Right lobe of liver (tissue), 6 donors: ENCODE data around the gene SULT1C4. TPM values are rescaled to one million over a fixed set of nuclear protein-coding genes. Genes with fewer than 3 reads are reported as not detected.

Experiments used
- ATAC-seq, 4 donors: fragments of 200-7000 bp; cut with Tn5 transposase; one replicate each; pipeline ENCODE4 v1.9.1; 2020; ENCODE audit warnings: mild to moderate bottlenecking in 4 of 4, moderate library complexity in 4 of 4
- DNase-seq, 3 donors: peaks; one replicate each; pipeline ENCODE4 v3.0.0-alpha.2; 2020
- H3K27ac ChIP-seq, 3 donors: fragments of 200-600 bp; one replicate each; pipeline ENCODE4 v1.8.0; 2022
- H3K27me3 ChIP-seq, 2 donors: fragments of 200-600 bp; one replicate each; pipeline ENCODE4 v1.8.0; 2022
- H3K36me3 ChIP-seq, 4 donors: fragments of 200-600 bp; sonication (generic) in 1 of 4; one replicate each; pipeline versions ENCODE4 v1.5.1 to v1.8.0; 2017 to 2022; ENCODE audit warnings: control low read depth in 1 of 4
- H3K4me1 ChIP-seq, 4 donors: fragments of 200-600 bp; sonication (generic) in 1 of 4; one replicate each; pipeline versions ENCODE4 v1.5.1 to v1.8.0; 2017 to 2022; ENCODE audit warnings: control low read depth in 1 of 4
- H3K4me3 ChIP-seq, 3 donors: fragments of 200-600 bp; one replicate each; pipeline ENCODE4 v1.8.0; 2022
- H3K9me3 ChIP-seq, 4 donors: fragments of 200-600 bp; sonication (generic) in 1 of 4; one replicate each; pipeline versions ENCODE4 v1.5.1 to v1.8.0; 2017 to 2022; ENCODE audit warnings: control low read depth in 1 of 4
- POLR2A ChIP-seq: fragments of 450-650 bp; IDR thresholded peaks from one replicate; pipeline ENCODE4 v1.6.1; 2017; ENCODE audit warnings: antibody characterized with exemption, mild to moderate bottlenecking
- WGBS: methylation state at CpG from one replicate; pipeline ENCODE4 v1.1.6; 2018; ENCODE audit warnings: low coverage, low lambda C conversion rate; ENCODE audit not compliant: insufficient coverage; ENCODE audit errors: missing lambda C conversion rate; 5-methylcytosine and 5-hydroxymethylcytosine counted together
- intact Hi-C, 2 donors: fragments of 100-400 bp; cut with DNase I; formaldehyde crosslinking; loops; one replicate each; pipeline versions ENCODE4 v1.11.2 to v1.14.1; 2022
- total RNA-seq, 6 experiments: library from RNA; depleted of rRNA in 2 of 6; stranded (reverse); fragments of >200 nt in 2 of 6; fragmentation: NEBNext Ultra II Directional in 3 of 6; extraction: Animal tissue kit (Norgen Biotek cat#: 25700) in 3 of 6; gene quantifications; one replicate each; pipeline versions ENCODE4 v1.1.0 to v1.2.4, GENCODE V29; 2016 to 2023
- TF ChIP-seq, protein P1 (sequence below), 4 donors: fragments of 200-600 bp in 3 of 4; fragments of 450-650 bp in 1 of 4; IDR thresholded peaks; one replicate each; pipeline versions ENCODE4 v1.5.1 to v1.8.0; 2016 to 2022; ENCODE audit warnings: antibody characterized with exemption in 4 of 4, mild to moderate bottlenecking in 2 of 4
- donor health status: DM: no; HTN: yes; CAD: no.
- donor health status: DM: no; HTN: no; CAD: no.
- donor health status: DM: no; HTN: no; CAD: no.
- donor health status: DM: no; HTN: yes; CAD: no.
- donor health status: DM: no; HTN: yes; CAD: no.

The SULT1C4 gene
- total RNA-seq, 6 experiments from 2014 or later: 0.92 to 2.7 (median 1.4) TPM

- no peaks in the 10 kb centered on the region for H3K27me3 ChIP-seq
- H3K36me3 ChIP-seq: no peaks in the 10 kb centered on the region
- no peaks in the 10 kb centered on the region for H3K4me1 ChIP-seq
- DNase-seq (no peak), ATAC-seq (no peak)
- no peak overlapping the region for H3K27ac ChIP-seq
- no peaks in the 10 kb centered on the region for H3K9me3 ChIP-seq
- TF ChIP-seq, protein P1, sequence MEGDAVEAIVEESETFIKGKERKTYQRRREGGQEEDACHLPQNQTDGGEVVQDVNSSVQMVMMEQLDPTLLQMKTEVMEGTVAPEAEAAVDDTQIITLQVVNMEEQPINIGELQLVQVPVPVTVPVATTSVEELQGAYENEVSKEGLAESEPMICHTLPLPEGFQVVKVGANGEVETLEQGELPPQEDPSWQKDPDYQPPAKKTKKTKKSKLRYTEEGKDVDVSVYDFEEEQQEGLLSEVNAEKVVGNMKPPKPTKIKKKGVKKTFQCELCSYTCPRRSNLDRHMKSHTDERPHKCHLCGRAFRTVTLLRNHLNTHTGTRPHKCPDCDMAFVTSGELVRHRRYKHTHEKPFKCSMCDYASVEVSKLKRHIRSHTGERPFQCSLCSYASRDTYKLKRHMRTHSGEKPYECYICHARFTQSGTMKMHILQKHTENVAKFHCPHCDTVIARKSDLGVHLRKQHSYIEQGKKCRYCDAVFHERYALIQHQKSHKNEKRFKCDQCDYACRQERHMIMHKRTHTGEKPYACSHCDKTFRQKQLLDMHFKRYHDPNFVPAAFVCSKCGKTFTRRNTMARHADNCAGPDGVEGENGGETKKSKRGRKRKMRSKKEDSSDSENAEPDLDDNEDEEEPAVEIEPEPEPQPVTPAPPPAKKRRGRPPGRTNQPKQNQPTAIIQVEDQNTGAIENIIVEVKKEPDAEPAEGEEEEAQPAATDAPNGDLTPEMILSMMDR (IDR thresholded peaks at IDR 0.05): no peak
- TF ChIP-seq POLR2A: no peak
- H3K4me3 ChIP-seq: no peak overlapping the region
- intact Hi-C loops: loop anchor here in 1 of 2 donors (5.0 kb wide), 1 partner anchor 235 kb away; no protein-coding TSS in a partner anchor
- WGBS: 53% methylated on average over 3 of the region's 3 CpGs
Measured at GRCh38 chr2:108346827-108347226, 30.9 kb upstream of the SULT1C4 start.

- Histone ChIP-seq H3K4me1 (no peaks in the 10 kb centered on the region), H3K36me3 (no peaks in the 10 kb centered on the region), H3K4me3 (no peak overlapping the region), H3K27ac (no peak overlapping the region), H3K9me3 (no peaks in the 10 kb centered on the region), H3K27me3 (no peaks in the 10 kb centered on the region)
- intact Hi-C loops: loop anchor here in 1 of 2 donors (5.0 kb wide), 1 partner anchor 235 kb away; no protein-coding TSS in a partner anchor
- ATAC-seq: no peak
- WGBS: 90% methylated on average over 3 of the region's 3 CpGs
- TF ChIP-seq, protein P1 (IDR thresholded peaks at IDR 0.05): no peak
- TF ChIP-seq POLR2A: no peak
- no peak for DNase-seq
Measured at GRCh38 chr2:108347786-108348185, 30.0 kb upstream of the SULT1C4 start.

GRCh38 chr2:108348816-108349570 is 28.8 kb upstream of the SULT1C4 start:
- TF ChIP-seq, protein P1 (IDR thresholded peaks at IDR 0.05): no peak
- TF ChIP-seq POLR2A: no peak
- no peak for ATAC-seq
- no peaks in the 10 kb centered on the region for H3K9me3 ChIP-seq
- H3K27ac ChIP-seq: no peak overlapping the region
- intact Hi-C loops: loop anchor here in 1 of 2 donors (5.0 kb wide), 1 partner anchor 233 kb away; no protein-coding TSS in a partner anchor
- no peak overlapping the region for H3K4me3 ChIP-seq
- no peak for DNase-seq
- H3K4me1 ChIP-seq: no peaks in the 10 kb centered on the region
- H3K36me3 ChIP-seq: no peaks in the 10 kb centered on the region
- no peaks in the 10 kb centered on the region for H3K27me3 ChIP-seq
- 34% methylated on average over 4 of the region's 5 CpGs for WGBS

GRCh38 chr2:108349571-108349928 is 28.2 kb upstream of the SULT1C4 start:
- H3K9me3 ChIP-seq: no peaks in the 10 kb centered on the region
- H3K27ac ChIP-seq: no peak overlapping the region
- no peaks in the 10 kb centered on the region for H3K27me3 ChIP-seq
- H3K4me3 ChIP-seq: no peak overlapping the region
- DNase-seq (no peak), ATAC-seq (no peak)
- H3K4me1 ChIP-seq: no peaks in the 10 kb centered on the region
- 62% methylated on average over 2 of the region's 2 CpGs for WGBS
- TF ChIP-seq, protein P1 (IDR thresholded peaks at IDR 0.05): no peak
- TF ChIP-seq POLR2A: no peak
- intact Hi-C loops: loop anchor here in 1 of 2 donors (5.0 kb wide), 1 partner anchor 233 kb away; no protein-coding TSS in a partner anchor
- no peaks in the 10 kb centered on the region for H3K36me3 ChIP-seq
